MV-4-11 (cell line): ENCODE data around the gene SIRT7.

Experiments used
- DNase-seq: peaks from one replicate; lab custom pipeline; 2025; lab: John Stamatoyannopoulos, UW

The SIRT7 gene

DNA sequence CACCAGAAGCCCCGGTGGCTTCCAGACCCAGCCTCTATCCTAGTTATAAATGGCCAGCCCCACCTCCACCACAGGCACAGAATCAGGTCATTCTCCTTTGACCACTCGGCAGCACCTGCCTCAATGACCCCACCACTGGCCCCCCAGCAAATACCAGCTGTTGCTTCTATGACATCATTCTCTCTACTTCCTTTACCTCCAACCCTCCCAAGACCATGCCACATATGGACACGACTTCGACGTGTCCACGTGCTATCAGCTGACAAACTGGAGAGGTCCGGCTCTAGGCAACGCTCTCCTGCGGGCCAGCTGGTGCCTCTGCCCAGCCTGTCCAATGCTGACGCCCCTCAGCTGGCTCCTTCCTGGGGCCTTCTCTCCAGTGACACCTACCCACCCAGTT lies 32.5 kb downstream of the SIRT7 start:
- DNase-seq = no peak

DNA sequence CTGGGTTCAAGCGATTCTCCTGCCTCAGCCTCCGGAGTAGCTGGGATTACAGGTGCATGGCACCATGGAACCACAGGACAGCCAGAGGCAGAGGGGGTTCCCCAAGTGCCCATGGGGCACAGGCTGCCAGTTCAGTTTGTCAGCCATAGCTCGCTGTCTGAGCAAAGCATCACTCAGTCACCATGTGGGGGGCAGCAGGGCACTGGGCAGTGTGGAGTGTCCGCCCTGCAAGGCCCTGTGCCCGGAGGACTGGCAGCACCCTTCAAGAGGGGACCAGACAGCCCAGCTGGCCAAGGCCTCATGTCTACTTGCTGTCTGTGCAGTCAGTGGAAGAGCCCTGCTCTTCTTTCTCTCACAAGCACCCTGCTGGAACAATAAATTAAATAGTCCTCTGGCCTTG lies 33.0 kb downstream of the SIRT7 start:
- no peak for DNase-seq

GRCh38 chr17:81884520-81884919 lies 33.5 kb downstream of the SIRT7 start:
- no peak for DNase-seq

DNA sequence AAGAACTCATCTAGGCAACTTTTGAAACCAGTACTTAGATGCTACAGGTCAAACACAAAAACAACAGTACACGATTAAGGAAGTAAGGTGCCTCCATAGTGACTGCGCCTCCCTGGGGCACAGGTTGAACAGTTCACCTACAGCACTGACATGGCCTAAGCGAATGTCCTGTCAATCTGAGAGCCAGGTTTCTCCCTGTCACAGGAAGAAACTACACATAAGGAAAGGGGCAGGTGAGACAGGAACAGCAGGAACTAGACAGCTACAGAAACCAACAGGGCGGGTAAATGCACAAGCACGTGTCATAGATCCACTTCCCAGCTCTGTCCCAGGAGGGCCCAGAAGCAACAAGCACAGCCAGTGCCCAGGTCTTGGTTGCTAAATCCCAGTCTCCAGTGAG lies 38.9 kb downstream of the SIRT7 start:
- DNase-seq = no peak

- DNase-seq = no peak
These were observed 39.7 kb downstream of the SIRT7 start for GRCh38 chr17:81878294-81878693.

DNA sequence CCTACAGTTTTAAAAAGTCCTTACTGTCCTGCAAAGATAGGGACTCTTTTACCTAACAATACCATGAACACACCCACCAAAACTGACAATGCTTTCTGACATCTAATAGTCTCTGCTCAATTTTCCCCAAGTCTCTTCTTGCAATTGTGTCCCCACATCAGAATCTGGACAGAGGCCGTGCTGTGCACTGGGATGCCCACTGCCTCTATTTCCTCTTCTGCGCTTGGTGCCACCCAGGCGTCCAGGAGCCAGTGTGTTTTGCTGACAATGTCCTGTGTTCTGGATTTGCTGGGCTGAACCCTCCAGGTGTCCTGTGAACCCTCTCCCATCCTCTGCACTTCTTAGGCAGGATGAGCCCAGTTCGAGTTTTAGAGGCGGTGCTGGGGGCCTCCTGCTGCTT lies 40.4 kb downstream of the SIRT7 start:
- no peak for DNase-seq

DNA sequence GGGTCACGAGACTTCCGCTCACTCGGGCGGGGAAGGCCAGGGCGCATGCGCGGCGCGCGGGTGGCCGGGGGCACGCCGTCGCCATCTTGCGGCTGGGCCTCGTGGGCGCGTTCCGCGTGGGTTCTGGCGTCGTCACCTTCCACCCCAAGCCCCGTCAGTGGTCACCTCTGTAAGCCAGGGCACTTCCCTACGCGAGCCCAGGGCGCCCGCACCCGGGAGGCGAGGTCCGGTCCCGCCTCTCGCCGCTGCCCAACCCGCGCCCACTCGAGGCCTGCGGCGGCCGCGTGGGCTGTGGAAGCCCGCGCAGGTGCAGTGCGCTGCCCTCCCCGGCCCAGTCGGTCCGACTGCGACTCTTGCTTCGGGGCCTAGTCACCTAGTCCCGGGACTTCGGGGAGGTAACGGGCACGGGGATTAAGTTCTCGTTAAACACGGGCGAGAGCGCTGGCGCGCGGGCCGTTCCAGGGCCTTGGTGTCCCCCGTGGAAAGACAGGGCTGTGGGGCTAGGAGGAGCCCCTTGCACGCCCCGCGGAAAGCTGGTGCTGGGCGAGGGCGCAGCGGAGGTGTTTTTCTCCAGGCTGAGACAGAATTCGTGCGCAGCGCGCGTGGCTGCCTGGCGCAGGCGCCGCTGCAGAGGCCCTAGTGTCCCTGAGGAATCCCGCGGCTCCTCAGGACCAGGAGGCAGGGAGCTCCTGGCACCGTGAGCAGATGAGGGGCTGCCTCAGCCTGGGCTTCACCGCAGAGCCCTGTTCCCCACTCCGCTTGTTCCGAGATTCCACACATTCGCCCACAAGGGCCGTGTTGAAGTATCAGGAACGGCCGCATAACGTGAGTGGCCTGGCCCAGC lies 46.4 kb downstream of the SIRT7 start:
- peak; percentile 78 for DNase-seq

GRCh38 chr17:81870981-81871386 lies 47.0 kb downstream of the SIRT7 start, which contains the start of gene ARHGDIA:
TSS of gene ARHGDIA (minus strand) at chr17:81871337. CDS start at chr17:81869930, 1,407 bp downstream.
- no peak for DNase-seq

DNA sequence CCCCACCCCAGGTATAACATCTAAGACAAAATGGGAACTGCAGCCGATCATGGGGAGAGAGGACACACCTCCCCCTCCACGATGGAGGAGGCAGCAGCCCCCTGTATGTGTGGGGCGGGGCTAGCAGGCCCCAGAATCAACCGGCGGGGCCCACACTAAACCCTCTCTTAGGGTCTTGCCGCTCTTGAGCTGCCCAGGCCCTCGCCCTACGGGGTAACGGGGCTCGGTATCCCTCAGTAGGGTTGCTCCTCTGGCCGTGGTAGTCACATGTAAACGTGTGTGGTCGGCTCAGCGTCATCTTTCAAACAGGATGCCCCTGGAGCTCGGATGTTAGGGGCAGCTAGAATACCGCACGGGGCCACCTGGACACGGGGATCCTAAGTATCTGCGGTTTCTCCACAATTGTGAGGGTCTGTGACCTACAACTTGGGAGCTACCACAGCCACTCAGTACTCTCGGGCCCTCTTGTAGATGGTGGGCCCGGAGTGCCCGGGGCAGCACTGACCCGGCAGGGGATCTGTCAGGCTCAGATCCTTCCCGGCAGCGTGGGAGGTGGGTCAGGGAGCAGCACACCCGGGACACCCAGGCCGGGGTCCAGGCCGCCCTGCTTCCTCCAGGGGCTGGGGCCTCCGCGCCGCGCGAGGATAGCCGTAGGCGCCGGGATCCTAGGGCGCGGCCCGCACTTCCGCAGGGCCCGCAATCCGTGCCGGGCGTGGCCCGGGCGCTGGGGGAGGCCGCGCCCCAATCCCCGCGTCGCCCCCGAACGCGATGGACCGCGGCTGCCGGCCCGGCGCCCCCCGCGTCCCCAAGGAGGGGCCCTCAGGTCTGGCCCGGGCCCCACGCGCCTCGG lies 47.6 kb downstream of the SIRT7 start:
- DNase-seq = peak; percentile 15

DNA sequence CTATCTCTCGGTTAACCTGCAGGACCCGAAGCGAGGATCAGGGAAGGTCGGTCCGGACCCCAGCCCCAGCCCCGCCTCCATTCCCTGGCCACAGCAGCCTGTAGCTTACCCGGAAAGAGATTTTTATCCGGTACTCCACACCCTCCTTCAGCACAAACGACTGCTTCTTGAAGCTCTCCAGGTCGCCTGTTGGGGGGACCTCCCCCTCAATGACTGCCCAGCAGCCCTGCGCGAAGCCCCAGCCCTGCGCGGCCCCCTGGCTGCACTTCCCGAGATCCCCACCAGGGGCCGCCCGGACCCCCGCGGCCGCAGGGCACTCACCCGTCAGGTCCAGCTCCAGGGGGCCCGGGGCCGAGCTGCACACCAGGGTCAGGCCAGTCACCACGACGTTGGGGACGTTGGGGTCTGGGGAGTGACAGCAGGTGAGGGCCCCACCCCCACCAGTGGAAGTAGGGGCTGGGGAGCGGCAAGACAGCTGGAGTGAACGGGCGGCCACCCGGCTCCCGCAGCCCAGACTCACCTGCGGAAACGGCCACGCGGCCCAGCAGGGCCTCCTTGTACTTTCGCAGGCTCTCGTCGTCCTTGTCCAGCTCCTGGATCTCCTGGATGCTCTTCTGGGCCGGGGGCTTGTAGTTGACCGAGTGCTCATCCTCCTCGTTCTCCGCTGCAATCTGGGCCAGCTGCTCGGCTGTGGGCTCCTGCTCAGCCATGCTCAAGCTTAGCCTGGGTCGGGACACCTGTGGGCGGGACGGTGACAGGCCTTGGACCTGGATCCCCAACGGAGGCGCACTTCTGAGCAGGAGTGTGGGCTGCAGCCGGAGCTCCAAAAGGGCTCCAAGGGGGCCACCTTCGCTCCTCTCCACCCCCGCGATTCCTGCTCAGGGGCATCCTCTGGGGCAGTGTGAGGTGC lies 48.5 kb downstream of the SIRT7 start:
- DNase-seq = peak; percentile 23

DNA sequence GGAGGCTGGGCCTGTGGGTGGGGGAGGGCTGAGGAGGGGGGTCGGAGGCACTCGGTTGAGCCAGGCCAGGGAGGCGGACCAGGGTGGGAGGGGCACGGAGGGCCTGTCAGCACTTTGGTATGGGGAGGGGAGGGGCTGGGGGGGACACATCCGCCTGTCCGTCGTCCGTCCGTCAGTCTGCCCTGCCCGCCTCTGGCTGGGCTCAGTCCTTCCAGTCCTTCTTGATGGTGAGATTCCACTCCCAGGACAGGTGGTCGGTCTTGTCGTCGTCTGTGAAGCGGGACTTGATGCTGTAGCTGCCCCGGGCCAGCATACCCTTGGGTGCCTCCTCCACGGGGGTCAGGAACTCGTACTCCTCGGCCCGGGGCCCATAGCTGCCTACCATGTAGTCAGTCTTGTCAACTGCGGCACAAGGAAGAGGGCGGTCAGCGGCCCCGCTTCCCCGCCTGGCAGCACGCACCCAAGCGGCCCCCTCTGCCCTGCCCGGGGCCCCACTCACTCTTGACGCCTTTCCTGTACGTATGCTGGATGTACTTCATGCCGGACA lies 49.2 kb downstream of the SIRT7 start:
- no peak for DNase-seq

GRCh38 chr17:81867991-81868673 lies 49.8 kb downstream of the SIRT7 start:
- no peak for DNase-seq

GRCh38 chr17:81867170-81867990 lies 50.6 kb downstream of the SIRT7 start:
- DNase-seq = peak; percentile 61

- DNase-seq = no peak
These were observed 51.4 kb downstream of the SIRT7 start for GRCh38 chr17:81866440-81867169.

GRCh38 chr17:81865733-81866439 lies 52.1 kb downstream of the SIRT7 start:
- no peak for DNase-seq

DNA sequence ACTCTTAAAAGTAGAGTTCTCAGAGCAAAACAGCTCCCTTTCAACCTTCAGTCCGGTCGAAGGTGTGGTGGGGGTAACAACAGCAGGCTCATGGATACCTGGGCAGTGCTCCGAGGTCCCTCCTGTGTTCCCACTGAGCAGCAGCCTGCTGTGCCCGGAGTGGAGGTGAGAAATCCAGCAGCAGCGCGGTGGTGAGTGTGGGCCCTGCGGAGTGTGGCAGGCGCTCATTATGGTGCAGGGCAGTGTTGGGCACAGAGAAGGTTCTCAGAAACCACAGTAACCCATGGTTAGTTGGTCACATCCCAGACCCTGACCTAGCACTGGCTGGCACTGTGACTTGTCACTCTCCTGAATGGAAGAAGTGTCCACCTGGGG lies 52.6 kb downstream of the SIRT7 start:
- no peak for DNase-seq

DNA sequence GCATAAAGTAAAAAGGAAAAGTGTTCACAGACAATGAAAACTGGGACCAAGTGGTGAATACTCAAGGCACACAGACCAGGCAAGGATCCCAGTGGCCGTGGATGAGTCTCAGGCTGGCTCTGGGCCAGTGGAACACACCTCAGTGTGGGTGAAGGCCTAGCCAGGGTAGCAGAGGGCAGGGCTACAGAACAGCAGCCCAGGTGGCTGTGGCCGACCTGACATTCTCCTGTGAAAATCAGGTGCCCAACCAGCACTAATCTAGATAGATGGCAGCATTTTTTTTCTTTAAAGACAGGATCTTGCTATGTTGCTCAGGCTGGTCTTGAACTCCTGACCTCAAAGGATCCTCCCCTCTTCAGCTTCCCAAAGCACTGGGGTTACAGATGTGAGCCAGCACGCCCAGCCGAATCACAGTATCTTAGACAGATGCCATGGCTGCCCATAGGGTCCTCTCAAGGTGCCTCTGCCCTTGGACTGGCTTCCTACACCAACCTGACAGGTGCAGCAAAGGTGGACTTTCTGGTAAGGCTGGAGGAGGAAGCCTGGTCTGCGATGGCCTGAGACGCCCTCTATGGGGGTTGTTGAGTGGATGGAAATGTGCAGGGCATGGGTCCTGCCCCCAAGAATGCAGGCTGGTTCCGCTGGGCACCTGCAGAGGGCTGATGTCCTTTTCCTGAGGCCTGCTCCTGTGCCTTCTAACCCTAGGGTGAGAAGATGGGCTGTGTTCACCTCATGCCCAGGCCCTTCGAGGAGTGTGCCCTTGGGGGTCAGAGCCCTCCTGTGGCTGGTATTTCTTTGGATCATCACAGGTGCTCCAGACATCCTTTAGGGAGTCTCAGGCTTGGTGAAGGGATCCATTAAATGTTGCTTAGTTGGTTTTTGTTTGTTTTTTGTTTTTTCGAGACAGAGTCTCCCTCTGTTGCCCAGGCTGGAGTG lies 53.9 kb downstream of the SIRT7 start:
- no peak for DNase-seq
